GM19463 (cell line): ENCODE results near the gene THOC2.
"Not testable (repeated sequence)": the region's sequence is repeated elsewhere in the genome, so short reads cannot be mapped to it uniquely, and the experiment has no call there.

Experiments
- ATAC-seq: cut with Tn5 transposase; IDR thresholded peaks from one replicate; pipeline ENCODE4 v1.9.1; 2021; ENCODE audit warnings: mild to moderate bottlenecking, moderate library complexity; ENCODE audit not compliant: unreplicated experiment

THOC2 gene

GRCh38 chrX:123736333-123736921 is 3.6 kb upstream of the THOC2 start:
- no peak for ATAC-seq

GRCh38 chrX:123735137-123735536 is 2.3 kb upstream of the THOC2 start:
- not testable (repeated sequence) for ATAC-seq

GRCh38 chrX:123734079-123734478 is 1.2 kb upstream of the THOC2 start:
- not testable (repeated sequence) for ATAC-seq

GRCh38 chrX:123731987-123732669 is 724 bp downstream of the THOC2 start:
- no peak for ATAC-seq

GRCh38 chrX:123731258-123731986 is 1.4 kb downstream of the THOC2 start:
- no peak for ATAC-seq

GRCh38 chrX:123728554-123728953 is 4.3 kb downstream of the THOC2 start:
- ATAC-seq: no peak

GRCh38 chrX:123728016-123728415 is 4.8 kb downstream of the THOC2 start:
- ATAC-seq: no peak

- ATAC-seq: not testable (repeated sequence)
Observed at GRCh38 chrX:123722193-123722592, 10.7 kb downstream of the THOC2 start.

- ATAC-seq: no peak
Observed at GRCh38 chrX:123720486-123720885, 12.4 kb downstream of the THOC2 start.

GRCh38 chrX:123713841-123714240 is 19.0 kb downstream of the THOC2 start:
- no peak for ATAC-seq

GRCh38 chrX:123713434-123713833 is 19.4 kb downstream of the THOC2 start:
- ATAC-seq: no peak

- not testable (repeated sequence) for ATAC-seq
Observed at GRCh38 chrX:123711201-123711600, 21.7 kb downstream of the THOC2 start.

- ATAC-seq: no peak
Observed at GRCh38 chrX:123704781-123705180, 28.1 kb downstream of the THOC2 start.

- no peak for ATAC-seq
Observed at GRCh38 chrX:123698979-123699520, 33.8 kb downstream of the THOC2 start.

GRCh38 chrX:123696334-123696733 is 36.5 kb downstream of the THOC2 start:
- ATAC-seq: no peak

- no peak for ATAC-seq
Observed at GRCh38 chrX:123695242-123695641, 37.6 kb downstream of the THOC2 start.

- no peak for ATAC-seq
Observed at GRCh38 chrX:123691776-123692175, 41.1 kb downstream of the THOC2 start.

- ATAC-seq: no peak
Observed at GRCh38 chrX:123688524-123688923, 44.3 kb downstream of the THOC2 start.

- no peak for ATAC-seq
Observed at GRCh38 chrX:123685232-123685631, 47.6 kb downstream of the THOC2 start.

GRCh38 chrX:123682186-123682585 is 50.7 kb downstream of the THOC2 start:
- no peak for ATAC-seq

- not testable (repeated sequence) for ATAC-seq
Observed at GRCh38 chrX:123679733-123680460, 53.0 kb downstream of the THOC2 start.
